Endothelial cell of umbilical vein (primary cell): Measurements from ENCODE around the gene PARVA.

Experiments
- EZH2 ChIP-seq: IDR thresholded peaks from 2 replicates; pipeline ENCODE4 v1.6.1; 2012; ENCODE audit warnings: borderline replicate concordance, low read depth, mild to moderate bottlenecking, moderate library complexity, low read length, inconsistent platforms; ENCODE audit not compliant: severe bottlenecking
- GATA2 ChIP-seq: IDR thresholded peaks from 2 replicates; pipeline ENCODE4 v1.7.0; 2011; ENCODE audit warnings: low read depth, mild to moderate bottlenecking, moderate library complexity, mixed read lengths, low read length; ENCODE audit not compliant: insufficient read length, insufficient read depth
- JUN ChIP-seq: IDR thresholded peaks from 2 replicates; pipeline ENCODE4 v1.6.1; 2011; ENCODE audit warnings: borderline replicate concordance, low read depth; ENCODE audit not compliant: insufficient read length, insufficient read depth
- MYC ChIP-seq: IDR thresholded peaks from one replicate; pipeline ENCODE4 v1.6.1; 2011; ENCODE audit warnings: mild to moderate bottlenecking, low read depth, low read length
- POLR2A ChIP-seq: IDR thresholded peaks from 2 replicates; pipeline ENCODE4 v1.6.1; 2012; ENCODE audit warnings: low read depth, mild to moderate bottlenecking, control low read depth, low read length
- POLR2AphosphoS5 ChIP-seq: IDR thresholded peaks from 2 replicates; pipeline ENCODE4 v1.6.1; 2012; ENCODE audit warnings: low read depth, mild to moderate bottlenecking, control low read depth, low read length, moderate library complexity; ENCODE audit not compliant: insufficient read depth
- TF ChIP-seq, protein P1 (sequence below): IDR thresholded peaks from 2 replicates; pipeline ENCODE4 v1.6.1; 2011; ENCODE audit not compliant: insufficient read depth, insufficient read length
- TF ChIP-seq, protein P2 (sequence below), 2 donors: IDR thresholded peaks; 1 replicate in 1 of 2; 2 replicates in 1 of 2; pipeline ENCODE4 v1.5.1; 2011; ENCODE audit warnings: low read length in 2 of 2, mild to moderate bottlenecking in 2 of 2, moderate library complexity in 2 of 2, control low read depth in 1 of 2, inconsistent platforms in 1 of 2, low read depth in 1 of 2; ENCODE audit not compliant: insufficient read depth in 1 of 2; ENCODE audit errors: extremely low read depth in 1 of 2

DNA sequence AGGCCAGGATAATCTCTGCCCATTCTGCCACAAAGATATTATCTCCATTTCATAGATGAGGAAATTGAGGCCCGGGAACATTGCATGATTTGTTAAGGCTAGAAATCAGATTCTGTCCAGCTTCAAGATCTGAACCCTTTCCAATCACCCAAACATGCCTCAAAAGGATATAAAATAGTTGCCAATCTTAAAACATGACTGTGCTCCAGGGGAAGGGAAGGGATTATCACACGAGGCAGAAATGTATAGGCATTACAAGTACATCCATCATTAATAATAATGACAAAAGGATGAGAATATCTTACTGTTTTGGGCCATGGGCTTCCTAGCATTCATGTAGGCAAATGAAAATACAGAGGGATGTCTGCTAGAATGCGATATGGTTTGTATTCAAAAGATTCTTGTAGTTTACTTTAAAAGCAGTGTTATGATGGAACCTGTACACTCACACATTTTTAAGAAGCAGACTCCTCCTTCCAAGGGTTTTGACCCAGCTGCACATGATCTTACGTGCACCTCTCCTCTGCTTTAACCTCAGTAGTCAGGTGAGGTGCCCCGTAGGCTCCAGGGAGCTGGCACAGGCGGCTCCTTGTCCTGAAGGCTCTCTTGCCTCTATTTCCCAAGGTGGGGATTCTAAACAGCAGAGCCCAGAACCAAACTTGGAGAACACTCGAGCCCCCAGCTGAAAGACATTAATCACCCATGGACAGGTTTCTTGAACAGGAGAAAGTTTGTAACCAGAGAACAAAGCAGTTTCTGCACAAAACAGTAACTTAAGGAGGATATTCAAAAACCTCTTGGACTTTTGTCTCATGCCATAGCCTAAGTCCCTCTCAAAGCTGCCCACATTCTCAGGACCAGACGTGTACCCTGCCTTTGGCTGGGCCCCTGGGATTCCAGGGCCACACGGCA lies 36.0 kb downstream of the PARVA start:
- TF ChIP-seq POLR2A (no peak), JUN (no peak), POLR2AphosphoS5 (no peak), MYC (no peak), EZH2 (no peak), GATA2 (no peak)
- TF ChIP-seq, protein P1, sequence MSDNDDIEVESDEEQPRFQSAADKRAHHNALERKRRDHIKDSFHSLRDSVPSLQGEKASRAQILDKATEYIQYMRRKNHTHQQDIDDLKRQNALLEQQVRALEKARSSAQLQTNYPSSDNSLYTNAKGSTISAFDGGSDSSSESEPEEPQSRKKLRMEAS = no peak
- TF ChIP-seq, protein P2, sequence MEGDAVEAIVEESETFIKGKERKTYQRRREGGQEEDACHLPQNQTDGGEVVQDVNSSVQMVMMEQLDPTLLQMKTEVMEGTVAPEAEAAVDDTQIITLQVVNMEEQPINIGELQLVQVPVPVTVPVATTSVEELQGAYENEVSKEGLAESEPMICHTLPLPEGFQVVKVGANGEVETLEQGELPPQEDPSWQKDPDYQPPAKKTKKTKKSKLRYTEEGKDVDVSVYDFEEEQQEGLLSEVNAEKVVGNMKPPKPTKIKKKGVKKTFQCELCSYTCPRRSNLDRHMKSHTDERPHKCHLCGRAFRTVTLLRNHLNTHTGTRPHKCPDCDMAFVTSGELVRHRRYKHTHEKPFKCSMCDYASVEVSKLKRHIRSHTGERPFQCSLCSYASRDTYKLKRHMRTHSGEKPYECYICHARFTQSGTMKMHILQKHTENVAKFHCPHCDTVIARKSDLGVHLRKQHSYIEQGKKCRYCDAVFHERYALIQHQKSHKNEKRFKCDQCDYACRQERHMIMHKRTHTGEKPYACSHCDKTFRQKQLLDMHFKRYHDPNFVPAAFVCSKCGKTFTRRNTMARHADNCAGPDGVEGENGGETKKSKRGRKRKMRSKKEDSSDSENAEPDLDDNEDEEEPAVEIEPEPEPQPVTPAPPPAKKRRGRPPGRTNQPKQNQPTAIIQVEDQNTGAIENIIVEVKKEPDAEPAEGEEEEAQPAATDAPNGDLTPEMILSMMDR (IDR thresholded peaks at IDR 0.05; ENCODE audit: extremely low read depth in 1 of 2, insufficient read depth in 1 of 2, low read depth in 1 of 2, low read length in 2 of 2) = no peak
